Right atrium auricular region (tissue), 2 donors: Measurements from ENCODE around the gene SLC39A11. TPM values are rescaled to one million over a fixed set of nuclear protein-coding genes. Genes with fewer than 3 reads are reported as not detected.
"Not testable (repeated sequence)": the region's sequence is repeated elsewhere in the genome, so short reads cannot be mapped to it uniquely, and the experiment has no call there.

Experiments used
- DNase-seq: peaks from one replicate; pipeline ENCODE4 v3.0.0-alpha.2; 2019; ENCODE audit warnings: low spot score
- H3K27ac ChIP-seq, 2 donors: fragments of 200-600 bp; sonication (generic); 1 replicate in 1 of 2; 2 replicates in 1 of 2; pipeline ENCODE4 v1.5.1; 2016 to 2019
- H3K27me3 ChIP-seq, 2 donors: fragments of 200-600 bp; sonication (generic); one replicate each; pipeline versions ENCODE4 v1.5.1 to v1.6.0; 2017 to 2019
- H3K36me3 ChIP-seq: fragments of 200-600 bp; sonication (generic); one replicate; pipeline ENCODE4 v1.5.1; 2016
- H3K4me1 ChIP-seq, 2 donors: fragments of 200-600 bp; sonication (generic); one replicate each; pipeline versions ENCODE4 v1.5.1 to v1.6.0; 2017 to 2019
- H3K4me3 ChIP-seq, 2 donors: fragments of 200-600 bp; sonication (generic); 1 replicate in 1 of 2; 2 replicates in 1 of 2; pipeline ENCODE4 v1.5.1; 2017 to 2019; ENCODE audit warnings: mild to moderate bottlenecking in 1 of 2, moderate library complexity in 1 of 2
- H3K9me3 ChIP-seq, 2 donors: fragments of 200-600 bp; sonication (generic); one replicate each; pipeline ENCODE4 v1.5.1; 2019
- total RNA-seq, 2 donors: library from RNA; depleted of rRNA; stranded (reverse); fragments of >200 nt; gene quantifications; one replicate each; pipeline ENCODE4 v1.1.0, GENCODE V29; 2016
- TF ChIP-seq, protein P1 (sequence below), 2 donors: fragments of 200-600 bp; sonication (generic); IDR thresholded peaks; one replicate each; pipeline ENCODE4 v1.5.1; 2019; ENCODE audit warnings: antibody characterized with exemption in 2 of 2

SLC39A11 gene
- total RNA-seq, 2 donors from 2014 or later = 7.4 to 15.5 TPM

DNA sequence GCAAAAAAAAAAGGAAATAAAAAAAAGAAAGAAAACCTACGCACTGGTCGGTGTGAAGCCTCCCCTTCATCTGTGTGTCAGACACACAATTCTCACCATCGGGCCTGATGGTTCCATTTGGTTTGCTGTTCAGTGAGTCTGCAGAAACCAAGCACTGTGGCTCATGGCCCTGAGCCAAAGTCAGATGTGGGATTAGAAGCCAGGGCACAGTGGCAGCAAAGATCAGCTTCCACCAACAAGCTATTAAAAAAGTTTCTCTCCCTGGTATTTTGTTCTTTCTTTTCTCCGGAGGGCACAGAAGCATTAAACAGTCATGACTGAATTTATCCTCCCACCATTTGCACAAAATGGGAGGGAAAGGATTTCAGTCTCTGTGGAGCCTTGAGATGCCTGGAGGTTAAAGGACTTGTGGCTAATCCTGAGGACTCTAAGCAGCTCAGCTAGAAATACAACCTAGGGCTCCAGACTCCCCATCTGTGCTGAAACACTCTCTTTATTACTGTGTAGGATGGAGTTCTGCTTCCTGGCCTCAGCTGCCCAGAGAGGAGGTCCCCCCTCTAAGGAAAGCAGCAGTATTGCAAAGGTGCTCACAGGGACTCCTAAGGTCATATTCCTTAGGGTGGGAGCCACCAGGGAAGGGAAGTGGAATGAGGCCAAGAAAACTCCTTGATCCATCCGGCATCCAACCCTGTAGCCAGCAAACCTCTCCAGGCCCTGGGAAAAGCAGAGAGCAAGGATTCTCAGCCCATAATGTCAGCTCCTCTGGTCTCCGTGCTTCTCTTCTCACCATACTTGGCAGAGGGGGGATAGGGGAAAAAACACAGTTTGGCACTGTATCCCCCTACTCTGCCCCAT lies 28.2 kb downstream of the SLC39A11 start:
- Histone ChIP-seq H3K36me3 (no peaks in the 10 kb centered on the region), H3K9me3 (no peaks in the 10 kb centered on the region), H3K27me3 (no peaks in the 10 kb centered on the region), H3K4me1 (peaks cover 0 to 25% of the 10 kb centered on the region in 2 donors), H3K4me3 (no peak overlapping the region), H3K27ac (peak overlapping the region; percentile 13 to 35)
- TF ChIP-seq, protein P1, sequence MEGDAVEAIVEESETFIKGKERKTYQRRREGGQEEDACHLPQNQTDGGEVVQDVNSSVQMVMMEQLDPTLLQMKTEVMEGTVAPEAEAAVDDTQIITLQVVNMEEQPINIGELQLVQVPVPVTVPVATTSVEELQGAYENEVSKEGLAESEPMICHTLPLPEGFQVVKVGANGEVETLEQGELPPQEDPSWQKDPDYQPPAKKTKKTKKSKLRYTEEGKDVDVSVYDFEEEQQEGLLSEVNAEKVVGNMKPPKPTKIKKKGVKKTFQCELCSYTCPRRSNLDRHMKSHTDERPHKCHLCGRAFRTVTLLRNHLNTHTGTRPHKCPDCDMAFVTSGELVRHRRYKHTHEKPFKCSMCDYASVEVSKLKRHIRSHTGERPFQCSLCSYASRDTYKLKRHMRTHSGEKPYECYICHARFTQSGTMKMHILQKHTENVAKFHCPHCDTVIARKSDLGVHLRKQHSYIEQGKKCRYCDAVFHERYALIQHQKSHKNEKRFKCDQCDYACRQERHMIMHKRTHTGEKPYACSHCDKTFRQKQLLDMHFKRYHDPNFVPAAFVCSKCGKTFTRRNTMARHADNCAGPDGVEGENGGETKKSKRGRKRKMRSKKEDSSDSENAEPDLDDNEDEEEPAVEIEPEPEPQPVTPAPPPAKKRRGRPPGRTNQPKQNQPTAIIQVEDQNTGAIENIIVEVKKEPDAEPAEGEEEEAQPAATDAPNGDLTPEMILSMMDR (IDR thresholded peaks at IDR 0.05) = no peak
- no peak for DNase-seq

- TF ChIP-seq, protein P1 (IDR thresholded peaks at IDR 0.05) = no peak
- DNase-seq = no peak
- H3K4me1 ChIP-seq = peaks cover 0 to 24% of the 10 kb centered on the region in 2 donors
Observed at GRCh38 chr17:73062726-73063125, 29.8 kb downstream of the SLC39A11 start.

GRCh38 chr17:73061161-73061560 lies 31.3 kb downstream of the SLC39A11 start:
- no peaks in the 10 kb centered on the region for H3K36me3 ChIP-seq
- DNase-seq = no peak
- no peaks in the 10 kb centered on the region for H3K27me3 ChIP-seq
- H3K4me3 ChIP-seq = no peak overlapping the region
- TF ChIP-seq, protein P1 (IDR thresholded peaks at IDR 0.05) = no peak
- no peaks in the 10 kb centered on the region for H3K9me3 ChIP-seq
- H3K27ac ChIP-seq = no peak overlapping the region
- peaks cover 0 to 26% of the 10 kb centered on the region in 2 donors for H3K4me1 ChIP-seq

More at GRCh38 chr17:73062726-73063125, 29.8 kb downstream of the SLC39A11 start:
- Histone ChIP-seq H3K36me3 (no peaks in the 10 kb centered on the region), H3K27me3 (no peaks in the 10 kb centered on the region), H3K9me3 (no peaks in the 10 kb centered on the region), H3K27ac (no peak overlapping the region), H3K4me3 (no peak overlapping the region)

- no peaks in the 10 kb centered on the region for H3K9me3 ChIP-seq
- no peak overlapping the region for H3K4me3 ChIP-seq
- TF ChIP-seq, protein P1 (IDR thresholded peaks at IDR 0.05) = no peak
- peaks cover 0 to 26% of the 10 kb centered on the region in 2 donors for H3K4me1 ChIP-seq
- DNase-seq = no peak
- H3K36me3 ChIP-seq = no peaks in the 10 kb centered on the region
- H3K27me3 ChIP-seq = no peaks in the 10 kb centered on the region
- no peak overlapping the region for H3K27ac ChIP-seq
Observed at GRCh38 chr17:73060721-73061120, 31.8 kb downstream of the SLC39A11 start.

DNA sequence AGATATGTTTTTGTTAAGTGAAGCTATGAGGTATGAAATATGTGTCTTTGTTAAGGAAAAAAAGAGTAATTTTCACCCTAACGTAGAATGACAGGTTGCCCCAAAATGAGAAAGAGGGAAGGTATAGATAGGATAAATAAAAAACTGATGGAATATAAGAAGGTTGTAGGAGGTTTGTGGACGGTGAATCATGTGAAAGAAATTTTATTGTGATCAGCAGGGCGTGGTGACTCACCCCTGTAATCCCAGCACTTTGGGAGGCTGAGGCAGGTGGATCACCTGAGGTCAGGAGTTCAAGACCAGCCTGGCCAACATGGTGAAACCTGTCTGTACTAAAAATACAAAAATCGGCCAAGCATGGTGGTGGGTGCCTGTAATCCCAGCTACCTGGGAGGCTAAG lies 32.8 kb downstream of the SLC39A11 start:
- H3K4me3 ChIP-seq, H3K36me3 ChIP-seq, H3K9me3 ChIP-seq, DNase-seq, H3K27ac ChIP-seq, H3K27me3 ChIP-seq: not testable (repeated sequence)
- H3K4me1 ChIP-seq = peaks cover 0 to 23% of the 10 kb centered on the region in 2 donors

DNA sequence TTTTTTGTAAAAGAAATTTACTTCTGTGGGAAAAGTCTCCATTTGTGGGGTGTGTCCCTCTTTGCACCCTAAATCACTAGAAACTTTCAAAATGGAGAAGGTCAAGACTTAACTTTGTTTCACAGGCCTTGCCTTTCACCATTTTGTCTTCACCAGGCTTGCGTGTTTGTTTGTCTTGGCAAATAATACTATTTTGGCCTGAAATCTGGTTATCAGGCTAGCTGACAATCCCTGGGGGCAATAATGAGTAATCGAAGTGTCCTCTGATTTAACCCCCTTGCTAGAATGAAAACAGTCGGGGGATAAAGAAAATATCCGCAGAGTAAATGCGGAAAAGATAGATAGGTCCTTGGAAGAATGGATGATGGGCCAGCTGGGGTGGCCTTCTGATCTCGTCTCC lies 34.5 kb downstream of the SLC39A11 start:
- DNase-seq = no peak
- Histone ChIP-seq H3K27me3 (no peaks in the 10 kb centered on the region), H3K9me3 (no peaks in the 10 kb centered on the region), H3K27ac (peak overlapping the region in 1 of 2 donors; percentile 26), H3K4me1 (peaks cover 0 to 11% of the 10 kb centered on the region in 2 donors), H3K36me3 (no peaks in the 10 kb centered on the region), H3K4me3 (no peak overlapping the region)
- TF ChIP-seq, protein P1 (IDR thresholded peaks at IDR 0.05) = no peak
